Measurements from ENCODE around the gene KRT4.

Gene KRT4

GRCh38 chr12:52791271-52792184 is 22.4 kb downstream of the KRT4 start:
- Histone ChIP-seq H3K36me3 (ENCODE audit: control insufficient read depth, low read depth, low read length) (no peaks in the 10 kb centered on the region), H3K27me3 (ENCODE audit: control insufficient read depth, insufficient read depth, low read length) (no peaks in the 10 kb centered on the region), H3K4me3 (ENCODE audit: low read length) (no peak overlapping the region), H3K27ac (ENCODE audit: low read length) (no peak overlapping the region), H3K9me3 (ENCODE audit: control insufficient read depth, low read depth, low read length) (no peaks in the 10 kb centered on the region), H3K4me1 (ENCODE audit: control insufficient read depth, low read depth, low read length) (no peaks in the 10 kb centered on the region), H3K9ac (ENCODE audit: low read length) (no peak overlapping the region)

GRCh38 chr12:52790427-52791270 is 23.3 kb downstream of the KRT4 start:
- H3K27me3 ChIP-seq (ENCODE audit: control insufficient read depth, insufficient read depth, low read length) = no peaks in the 10 kb centered on the region

GRCh38 chr12:52789637-52790426 is 24.1 kb downstream of the KRT4 start:
- H3K36me3 ChIP-seq (ENCODE audit: control insufficient read depth, low read depth, low read length) = no peaks in the 10 kb centered on the region
- H3K4me1 ChIP-seq (ENCODE audit: control insufficient read depth, low read depth, low read length) = no peaks in the 10 kb centered on the region
- H3K27me3 ChIP-seq (ENCODE audit: control insufficient read depth, insufficient read depth, low read length) = no peaks in the 10 kb centered on the region
- no peak overlapping the region for H3K27ac ChIP-seq (ENCODE audit: low read length)
- no peaks in the 10 kb centered on the region for H3K9me3 ChIP-seq (ENCODE audit: control insufficient read depth, low read depth, low read length)
- no peak overlapping the region for H3K9ac ChIP-seq (ENCODE audit: low read length)
- H3K4me3 ChIP-seq (ENCODE audit: low read length) = no peak overlapping the region

More at GRCh38 chr12:52790427-52791270, 23.3 kb downstream of the KRT4 start:
- H3K4me1 ChIP-seq (ENCODE audit: control insufficient read depth, low read depth, low read length) = no peaks in the 10 kb centered on the region
- no peak overlapping the region for H3K9ac ChIP-seq (ENCODE audit: low read length)
- H3K4me3 ChIP-seq (ENCODE audit: low read length) = no peak overlapping the region
- no peaks in the 10 kb centered on the region for H3K9me3 ChIP-seq (ENCODE audit: control insufficient read depth, low read depth, low read length)
- no peak overlapping the region for H3K27ac ChIP-seq (ENCODE audit: low read length)
- no peaks in the 10 kb centered on the region for H3K36me3 ChIP-seq (ENCODE audit: control insufficient read depth, low read depth, low read length)

GRCh38 chr12:52788876-52789636 is 24.9 kb downstream of the KRT4 start:
- no peak overlapping the region for H3K9ac ChIP-seq (ENCODE audit: low read length)
- H3K9me3 ChIP-seq (ENCODE audit: control insufficient read depth, low read depth, low read length) = no peaks in the 10 kb centered on the region
- no peak overlapping the region for H3K4me3 ChIP-seq (ENCODE audit: low read length)
- H3K27me3 ChIP-seq (ENCODE audit: control insufficient read depth, insufficient read depth, low read length) = no peaks in the 10 kb centered on the region
- H3K4me1 ChIP-seq (ENCODE audit: control insufficient read depth, low read depth, low read length) = no peaks in the 10 kb centered on the region
- H3K36me3 ChIP-seq (ENCODE audit: control insufficient read depth, low read depth, low read length) = no peaks in the 10 kb centered on the region
- H3K27ac ChIP-seq (ENCODE audit: low read length) = no peak overlapping the region

- Histone ChIP-seq H3K27ac (ENCODE audit: low read length) (no peak overlapping the region), H3K9ac (ENCODE audit: low read length) (no peak overlapping the region), H3K4me1 (ENCODE audit: control insufficient read depth, low read depth, low read length) (no peaks in the 10 kb centered on the region), H3K27me3 (ENCODE audit: control insufficient read depth, insufficient read depth, low read length) (no peaks in the 10 kb centered on the region), H3K9me3 (ENCODE audit: control insufficient read depth, low read depth, low read length) (no peaks in the 10 kb centered on the region), H3K4me3 (ENCODE audit: low read length) (no peak overlapping the region), H3K36me3 (ENCODE audit: control insufficient read depth, low read depth, low read length) (no peaks in the 10 kb centered on the region)
These were observed 25.6 kb downstream of the KRT4 start for GRCh38 chr12:52788192-52788875.

- H3K9me3 ChIP-seq (ENCODE audit: control insufficient read depth, low read depth, low read length) = no peaks in the 10 kb centered on the region
- H3K4me1 ChIP-seq (ENCODE audit: control insufficient read depth, low read depth, low read length) = no peaks in the 10 kb centered on the region
- H3K27ac ChIP-seq (ENCODE audit: low read length) = no peak overlapping the region
- H3K9ac ChIP-seq (ENCODE audit: low read length) = no peak overlapping the region
- no peaks in the 10 kb centered on the region for H3K27me3 ChIP-seq (ENCODE audit: control insufficient read depth, insufficient read depth, low read length)
- no peaks in the 10 kb centered on the region for H3K36me3 ChIP-seq (ENCODE audit: control insufficient read depth, low read depth, low read length)
- H3K4me3 ChIP-seq (ENCODE audit: low read length) = no peak overlapping the region
These were observed 26.4 kb downstream of the KRT4 start for GRCh38 chr12:52787324-52788191.

- H3K9me3 ChIP-seq (ENCODE audit: control insufficient read depth, low read depth, low read length) = no peaks in the 10 kb centered on the region
- H3K27ac ChIP-seq (ENCODE audit: low read length) = no peak overlapping the region
- no peak overlapping the region for H3K4me3 ChIP-seq (ENCODE audit: low read length)
- H3K27me3 ChIP-seq (ENCODE audit: control insufficient read depth, insufficient read depth, low read length) = no peaks in the 10 kb centered on the region
- no peaks in the 10 kb centered on the region for H3K36me3 ChIP-seq (ENCODE audit: control insufficient read depth, low read depth, low read length)
- H3K9ac ChIP-seq (ENCODE audit: low read length) = no peak overlapping the region
- H3K4me1 ChIP-seq (ENCODE audit: control insufficient read depth, low read depth, low read length) = no peaks in the 10 kb centered on the region
These were observed 29.0 kb downstream of the KRT4 start for GRCh38 chr12:52784909-52785308.

GRCh38 chr12:52783563-52784316 is 30.2 kb downstream of the KRT4 start:
- Histone ChIP-seq H3K9me3 (ENCODE audit: control insufficient read depth, low read depth, low read length) (no peaks in the 10 kb centered on the region), H3K4me1 (ENCODE audit: control insufficient read depth, low read depth, low read length) (no peaks in the 10 kb centered on the region), H3K27me3 (ENCODE audit: control insufficient read depth, insufficient read depth, low read length) (no peaks in the 10 kb centered on the region), H3K27ac (ENCODE audit: low read length) (no peak overlapping the region), H3K36me3 (ENCODE audit: control insufficient read depth, low read depth, low read length) (no peaks in the 10 kb centered on the region), H3K4me3 (ENCODE audit: low read length) (no peak overlapping the region), H3K9ac (ENCODE audit: low read length) (no peak overlapping the region)

GRCh38 chr12:52782502-52782901 is 31.4 kb downstream of the KRT4 start:
- Histone ChIP-seq H3K4me1 (ENCODE audit: control insufficient read depth, low read depth, low read length) (no peaks in the 10 kb centered on the region), H3K36me3 (ENCODE audit: control insufficient read depth, low read depth, low read length) (no peaks in the 10 kb centered on the region), H3K9ac (ENCODE audit: low read length) (no peak overlapping the region), H3K27ac (ENCODE audit: low read length) (no peak overlapping the region), H3K4me3 (ENCODE audit: low read length) (no peak overlapping the region), H3K27me3 (ENCODE audit: control insufficient read depth, insufficient read depth, low read length) (no peaks in the 10 kb centered on the region), H3K9me3 (ENCODE audit: control insufficient read depth, low read depth, low read length) (no peaks in the 10 kb centered on the region)

Measured in iPS-18a (cell line).